ENCODE results near the gene MCM7. TPM values are rescaled to one million over a fixed set of nuclear protein-coding genes. Genes with fewer than 3 reads are reported as not detected.

The MCM7 gene
- total and polyA plus RNA-seq, 2 of the 13 experiments (the other 11 are each of a cell fraction or from before 2014, with no cell fraction given): 84.5 to 214 TPM

DNA sequence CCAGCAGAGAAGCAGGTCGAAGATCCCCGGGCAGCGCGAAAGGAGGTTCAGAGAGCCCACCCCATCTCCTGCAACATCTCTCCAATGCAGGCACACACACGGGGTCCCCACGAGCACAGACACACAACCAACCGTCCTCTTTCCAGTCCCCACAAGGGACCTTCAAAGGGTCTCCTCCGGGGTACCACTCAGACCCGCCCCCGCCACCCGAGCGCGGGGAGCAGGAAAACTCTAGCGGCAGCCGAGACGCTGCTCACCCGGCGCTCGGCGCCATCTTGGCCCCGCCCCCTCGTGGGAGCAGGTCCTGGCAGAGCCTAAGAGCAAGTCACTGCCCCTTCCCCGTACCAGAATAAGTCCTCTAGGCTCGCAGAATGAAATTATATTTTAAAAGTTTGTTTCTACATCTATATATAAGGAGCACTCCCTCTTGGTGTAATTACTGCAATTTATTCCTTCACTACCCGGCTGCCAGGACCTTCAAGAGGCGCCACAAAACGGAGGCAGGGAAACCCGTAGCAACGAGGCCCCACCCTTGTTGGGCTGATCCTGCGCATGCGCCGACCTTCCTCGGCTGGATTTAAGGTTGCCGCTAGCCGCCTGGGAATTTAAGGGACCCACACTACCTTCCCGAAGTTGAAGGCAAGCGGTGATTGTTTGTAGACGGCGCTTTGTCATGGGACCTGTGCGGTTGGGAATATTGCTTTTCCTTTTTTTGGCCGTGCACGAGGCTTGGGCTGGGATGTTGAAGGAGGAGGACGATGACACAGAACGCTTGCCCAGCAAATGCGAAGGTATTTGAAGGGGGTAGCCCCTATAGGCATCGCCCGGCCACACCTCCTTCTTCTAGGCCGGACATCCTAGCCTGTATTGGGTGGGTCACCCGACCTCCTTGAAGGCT is 18.1 kb upstream of the MCM7 start, which contains the start of the genes CNPY4 and TAF6 (continued):
- TF ChIP-seq, protein P1, sequence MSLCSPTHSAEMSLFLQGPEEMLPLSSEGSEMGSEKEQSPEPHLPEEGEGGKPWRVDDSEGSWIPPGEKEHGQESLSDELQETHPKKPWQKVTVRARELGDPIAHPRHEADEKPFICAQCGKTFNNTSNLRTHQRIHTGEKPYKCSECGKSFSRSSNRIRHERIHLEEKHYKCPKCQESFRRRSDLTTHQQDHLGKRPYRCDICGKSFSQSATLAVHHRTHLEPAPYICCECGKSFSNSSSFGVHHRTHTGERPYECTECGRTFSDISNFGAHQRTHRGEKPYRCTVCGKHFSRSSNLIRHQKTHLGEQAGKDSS (CRISPR knock-in tag; IDR thresholded peaks at IDR 0.05; ENCODE audit: borderline replicate concordance, low read depth): no peak
- no peak for TF ChIP-seq ZNF589 (CRISPR knock-in tag; conservative IDR thresholded peaks at IDR 0.05)
- TF ChIP-seq, protein P2, sequence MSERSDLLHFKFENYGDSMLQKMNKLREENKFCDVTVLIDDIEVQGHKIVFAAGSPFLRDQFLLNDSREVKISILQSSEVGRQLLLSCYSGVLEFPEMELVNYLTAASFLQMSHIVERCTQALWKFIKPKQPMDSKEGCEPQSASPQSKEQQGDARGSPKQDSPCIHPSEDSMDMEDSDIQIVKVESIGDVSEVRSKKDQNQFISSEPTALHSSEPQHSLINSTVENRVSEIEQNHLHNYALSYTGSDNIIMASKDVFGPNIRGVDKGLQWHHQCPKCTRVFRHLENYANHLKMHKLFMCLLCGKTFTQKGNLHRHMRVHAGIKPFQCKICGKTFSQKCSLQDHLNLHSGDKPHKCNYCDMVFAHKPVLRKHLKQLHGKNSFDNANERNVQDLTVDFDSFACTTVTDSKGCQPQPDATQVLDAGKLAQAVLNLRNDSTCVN (CRISPR knock-in tag; IDR thresholded peaks at IDR 0.05; ENCODE audit: borderline replicate concordance): peak; percentile 68; the same call in 1 of the 2 replicates
- TF ChIP-seq, protein P3, sequence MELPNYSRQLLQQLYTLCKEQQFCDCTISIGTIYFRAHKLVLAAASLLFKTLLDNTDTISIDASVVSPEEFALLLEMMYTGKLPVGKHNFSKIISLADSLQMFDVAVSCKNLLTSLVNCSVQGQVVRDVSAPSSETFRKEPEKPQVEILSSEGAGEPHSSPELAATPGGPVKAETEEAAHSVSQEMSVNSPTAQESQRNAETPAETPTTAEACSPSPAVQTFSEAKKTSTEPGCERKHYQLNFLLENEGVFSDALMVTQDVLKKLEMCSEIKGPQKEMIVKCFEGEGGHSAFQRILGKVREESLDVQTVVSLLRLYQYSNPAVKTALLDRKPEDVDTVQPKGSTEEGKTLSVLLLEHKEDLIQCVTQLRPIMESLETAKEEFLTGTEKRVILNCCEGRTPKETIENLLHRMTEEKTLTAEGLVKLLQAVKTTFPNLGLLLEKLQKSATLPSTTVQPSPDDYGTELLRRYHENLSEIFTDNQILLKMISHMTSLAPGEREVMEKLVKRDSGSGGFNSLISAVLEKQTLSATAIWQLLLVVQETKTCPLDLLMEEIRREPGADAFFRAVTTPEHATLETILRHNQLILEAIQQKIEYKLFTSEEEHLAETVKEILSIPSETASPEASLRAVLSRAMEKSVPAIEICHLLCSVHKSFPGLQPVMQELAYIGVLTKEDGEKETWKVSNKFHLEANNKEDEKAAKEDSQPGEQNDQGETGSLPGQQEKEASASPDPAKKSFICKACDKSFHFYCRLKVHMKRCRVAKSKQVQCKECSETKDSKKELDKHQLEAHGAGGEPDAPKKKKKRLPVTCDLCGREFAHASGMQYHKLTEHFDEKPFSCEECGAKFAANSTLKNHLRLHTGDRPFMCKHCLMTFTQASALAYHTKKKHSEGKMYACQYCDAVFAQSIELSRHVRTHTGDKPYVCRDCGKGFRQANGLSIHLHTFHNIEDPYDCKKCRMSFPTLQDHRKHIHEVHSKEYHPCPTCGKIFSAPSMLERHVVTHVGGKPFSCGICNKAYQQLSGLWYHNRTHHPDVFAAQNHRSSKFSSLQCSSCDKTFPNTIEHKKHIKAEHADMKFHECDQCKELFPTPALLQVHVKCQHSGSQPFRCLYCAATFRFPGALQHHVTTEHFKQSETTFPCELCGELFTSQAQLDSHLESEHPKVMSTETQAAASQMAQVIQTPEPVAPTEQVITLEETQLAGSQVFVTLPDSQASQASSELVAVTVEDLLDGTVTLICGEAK (IDR thresholded peaks at IDR 0.05): no peak
- TF ChIP-seq, protein P3 (CRISPR knock-in tag; IDR thresholded peaks at IDR 0.05): peak; percentile 84
- TF ChIP-seq HNRNPLL (IDR thresholded peaks at IDR 0.05; ENCODE audit: low read depth, low read length, poor library complexity, severe bottlenecking): peak; percentile 44
- TF ChIP-seq GABPA (IDR thresholded peaks at IDR 0.05; ENCODE audit: low read depth, low read length): no peak
- no peak for TF ChIP-seq GABPA (CRISPR knock-in tag; IDR thresholded peaks at IDR 0.05; ENCODE audit: low read depth)
- no peak for TF ChIP-seq PCBP2 (optimal IDR thresholded peaks at IDR 0.05; ENCODE audit: low read depth, low read length, poor library complexity, severe bottlenecking)
- TF ChIP-seq TEAD3 (CRISPR knock-in tag; optimal IDR thresholded peaks at IDR 0.05; ENCODE audit: borderline replicate concordance): peak; percentile 51
- no peak for TF ChIP-seq NFE2 (CRISPR knock-in tag; IDR thresholded peaks at IDR 0.05)
- TF ChIP-seq, protein P4, sequence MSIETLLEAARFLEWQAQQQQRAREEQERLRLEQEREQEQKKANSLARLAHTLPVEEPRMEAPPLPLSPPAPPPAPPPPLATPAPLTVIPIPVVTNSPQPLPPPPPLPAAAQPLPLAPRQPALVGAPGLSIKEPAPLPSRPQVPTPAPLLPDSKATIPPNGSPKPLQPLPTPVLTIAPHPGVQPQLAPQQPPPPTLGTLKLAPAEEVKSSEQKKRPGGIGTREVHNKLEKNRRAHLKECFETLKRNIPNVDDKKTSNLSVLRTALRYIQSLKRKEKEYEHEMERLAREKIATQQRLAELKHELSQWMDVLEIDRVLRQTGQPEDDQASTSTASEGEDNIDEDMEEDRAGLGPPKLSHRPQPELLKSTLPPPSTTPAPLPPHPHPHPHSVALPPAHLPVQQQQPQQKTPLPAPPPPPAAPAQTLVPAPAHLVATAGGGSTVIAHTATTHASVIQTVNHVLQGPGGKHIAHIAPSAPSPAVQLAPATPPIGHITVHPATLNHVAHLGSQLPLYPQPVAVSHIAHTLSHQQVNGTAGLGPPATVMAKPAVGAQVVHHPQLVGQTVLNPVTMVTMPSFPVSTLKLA (IDR thresholded peaks at IDR 0.05): no peak
- peak; percentile 39; the same call in 1 of the 2 replicates for TF ChIP-seq CBFB (CRISPR knock-in tag; IDR thresholded peaks at IDR 0.05)
- TF ChIP-seq REPIN1 (CRISPR knock-in tag; IDR thresholded peaks at IDR 0.05; ENCODE audit: borderline replicate concordance, low read depth): no peak
- no peak for TF ChIP-seq STAG1 (CRISPR knock-in tag; IDR thresholded peaks at IDR 0.05)
- TF ChIP-seq NBN (conservative IDR thresholded peaks at IDR 0.05): no peak
- no peak for TF ChIP-seq RARG (CRISPR knock-in tag; IDR thresholded peaks at IDR 0.05; ENCODE audit: low read depth)

Measured in HepG2 (cell line).